ENCODE measurements around the gene SSC5D. TPM values are rescaled to one million over a fixed set of nuclear protein-coding genes. Genes with fewer than 3 reads are reported as not detected.

Gene SSC5D
- polyA plus RNA-seq, 1 donor (not counting 4 experiments of a cell fraction or from before 2014, with no cell fraction given): not detected

DNA sequence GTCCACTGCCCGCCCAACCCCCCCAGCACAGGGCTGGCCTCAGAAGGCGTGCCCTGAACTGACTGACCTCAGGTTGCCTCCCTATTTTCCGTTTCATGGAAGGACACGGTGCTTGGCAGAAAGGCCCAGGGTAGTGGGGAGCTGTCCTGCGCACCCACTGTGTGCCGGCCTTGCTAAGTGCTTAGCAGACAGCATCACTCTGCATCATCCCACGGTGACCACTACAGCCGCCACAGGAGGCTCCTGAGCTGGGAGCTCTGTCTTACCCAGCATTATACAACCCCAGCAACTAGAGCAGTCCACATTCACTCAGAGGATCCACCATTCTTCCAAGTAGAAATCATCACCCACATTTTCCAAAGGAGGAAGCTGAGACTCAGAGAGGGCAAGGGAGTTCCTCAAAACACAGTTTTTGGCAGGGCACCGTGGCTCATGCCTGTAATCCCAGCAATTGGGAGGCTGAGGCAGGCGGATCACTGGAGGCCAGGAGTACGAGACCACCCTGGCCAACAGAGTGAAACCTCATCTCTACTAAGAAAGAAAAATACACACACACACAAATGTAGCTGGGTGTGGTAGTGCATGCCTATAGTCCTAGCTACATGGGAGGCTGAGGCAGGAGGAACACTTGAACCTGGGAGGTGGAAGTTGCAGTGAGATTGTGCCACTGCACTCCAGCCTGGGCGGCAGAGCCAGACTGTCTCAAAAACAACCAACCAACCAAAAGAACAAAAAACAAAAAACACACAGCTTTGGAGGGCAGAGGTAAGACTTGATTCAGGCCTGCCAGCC, 47.1 kb downstream of the SSC5D start:
- Histone ChIP-seq H4K20me1 (ENCODE audit: control insufficient read depth, extremely low read depth, insufficient read depth, low read length) (no peaks in the 10 kb centered on the region), H2AFZ (ENCODE audit: control insufficient read depth, low read length) (no peak overlapping the region), H3K9me1 (ENCODE audit: control insufficient read depth, extremely low read depth, insufficient read depth, low read length) (no peaks in the 10 kb centered on the region), H3K9ac (ENCODE audit: control insufficient read depth, extremely low read depth, insufficient read depth, low read length) (no peak overlapping the region), H3K79me2 (ENCODE audit: control insufficient read depth, insufficient read depth, low read length) (no peaks in the 10 kb centered on the region), H3K4me3 (ENCODE audit: control insufficient read depth in 2 of 3, extremely low read depth in 1 of 3, insufficient read depth in 2 of 3, low read depth in 1 of 3, low read length in 3 of 3) (no peak overlapping the region), H3K9me3 (ENCODE audit: control insufficient read depth, low read depth, low read length) (no peaks in the 10 kb centered on the region), H3K27ac (ENCODE audit: control insufficient read depth, insufficient read depth, low read length) (no peak overlapping the region), H3K4me2 (ENCODE audit: control insufficient read depth, extremely low read depth, insufficient read depth, low read depth, low read length) (no peak overlapping the region), H3K27me3 (ENCODE audit: control insufficient read depth, extremely low read depth, insufficient read depth, low read length) (no peaks in the 10 kb centered on the region), H3K36me3 (ENCODE audit: control insufficient read depth in 2 of 2, extremely low read depth in 1 of 2, insufficient read depth in 2 of 2, low read length in 2 of 2) (no peaks in the 10 kb centered on the region), H3K4me1 (ENCODE audit: control insufficient read depth, extremely low read depth, insufficient read depth, low read length) (no peaks in the 10 kb centered on the region)
- no peak for DNase-seq (ENCODE audit: low read depth, low spot score)
- TF ChIP-seq CTCF (optimal IDR thresholded peaks at IDR 0.05 in 1 of 3, IDR thresholded peaks at IDR 0.05 in 1 of 3, conservative IDR thresholded peaks at IDR 0.05 in 1 of 3; ENCODE audit: extremely low read depth in 1 of 3, insufficient read depth in 2 of 3, low read length in 3 of 3): no peak
- no peak for TF ChIP-seq EZH2 (IDR thresholded peaks at IDR 0.05; ENCODE audit: low read length)
- dilution Hi-C loops (cut with MboI; ENCODE audit: extremely low pct_ligation_motif_present, low sequenced_read_pairs): no loop called here
- FAIRE-seq: no peak

DNA sequence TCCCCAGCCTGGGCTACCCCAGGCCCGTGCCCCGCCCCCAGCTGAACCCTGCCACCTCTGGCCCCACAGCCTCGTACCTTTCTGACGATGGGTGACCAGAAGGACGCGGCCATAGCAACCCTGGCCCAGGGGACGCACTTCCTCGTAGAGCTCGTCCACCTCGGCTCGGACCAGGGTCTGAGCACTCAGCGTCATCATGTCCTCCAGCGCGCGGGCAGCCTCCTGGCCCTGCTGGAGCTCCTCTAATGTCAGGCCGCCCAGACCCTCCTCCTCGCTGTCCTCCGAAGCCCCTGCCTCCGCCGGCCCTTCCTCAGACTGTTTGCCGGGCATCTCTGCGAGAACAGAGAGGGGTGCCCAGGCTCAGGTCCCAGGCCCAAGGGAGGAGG, 47.7 kb downstream of the SSC5D start:
- no peaks in the 10 kb centered on the region for H3K79me2 ChIP-seq (ENCODE audit: control insufficient read depth, insufficient read depth, low read length)
- no peaks in the 10 kb centered on the region for H3K9me3 ChIP-seq (ENCODE audit: control insufficient read depth, low read depth, low read length)
- FAIRE-seq (no peak), DNase-seq (ENCODE audit: low read depth, low spot score) (no peak)
- H3K4me2 ChIP-seq (ENCODE audit: control insufficient read depth, extremely low read depth, insufficient read depth, low read depth, low read length): no peak overlapping the region
- H3K36me3 ChIP-seq (ENCODE audit: control insufficient read depth in 2 of 2, extremely low read depth in 1 of 2, insufficient read depth in 2 of 2, low read length in 2 of 2): no peaks in the 10 kb centered on the region
- no peaks in the 10 kb centered on the region for H3K27me3 ChIP-seq (ENCODE audit: control insufficient read depth, extremely low read depth, insufficient read depth, low read length)
- no peaks in the 10 kb centered on the region for H4K20me1 ChIP-seq (ENCODE audit: control insufficient read depth, extremely low read depth, insufficient read depth, low read length)
- no peak overlapping the region for H2AFZ ChIP-seq (ENCODE audit: control insufficient read depth, low read length)
- H3K4me1 ChIP-seq (ENCODE audit: control insufficient read depth, extremely low read depth, insufficient read depth, low read length): no peaks in the 10 kb centered on the region
- H3K9me1 ChIP-seq (ENCODE audit: control insufficient read depth, extremely low read depth, insufficient read depth, low read length): no peaks in the 10 kb centered on the region
- dilution Hi-C loops (cut with MboI; ENCODE audit: extremely low pct_ligation_motif_present, low sequenced_read_pairs): no loop called here
- no peak overlapping the region for H3K9ac ChIP-seq (ENCODE audit: control insufficient read depth, extremely low read depth, insufficient read depth, low read length)
- H3K27ac ChIP-seq (ENCODE audit: control insufficient read depth, insufficient read depth, low read length): no peak overlapping the region
- no peak overlapping the region for H3K4me3 ChIP-seq (ENCODE audit: control insufficient read depth in 2 of 3, extremely low read depth in 1 of 3, insufficient read depth in 2 of 3, low read depth in 1 of 3, low read length in 3 of 3)
- no peak for TF ChIP-seq EZH2 (IDR thresholded peaks at IDR 0.05; ENCODE audit: low read length)
- no peak for TF ChIP-seq CTCF (optimal IDR thresholded peaks at IDR 0.05 in 1 of 3, IDR thresholded peaks at IDR 0.05 in 1 of 3, conservative IDR thresholded peaks at IDR 0.05 in 1 of 3; ENCODE audit: extremely low read depth in 1 of 3, insufficient read depth in 2 of 3, low read length in 3 of 3)

Measured in keratinocyte (primary cell).